GM23338 (cell line): ENCODE data around the gene RUBCN.
"Not testable (repeated sequence)": the region's sequence is repeated elsewhere in the genome, so short reads cannot be mapped to it uniquely, and the experiment has no call there.

ENCODE experiments used
- CTCF ChIP-seq, 2 experiments: fragments of 200-600 bp in 1 of 2; sonication (generic) in 1 of 2; conservative IDR thresholded peaks; 2 replicates each; pipeline versions ENCODE4 v1.5.1 to v1.6.1; 2016 to 2017; ENCODE audit warnings: antibody characterized with exemption in 2 of 2, low read depth in 2 of 2, mild to moderate bottlenecking in 2 of 2, moderate library complexity in 1 of 2
- ETS1 ChIP-seq: IDR thresholded peaks from 2 replicates; pipeline ENCODE4 v1.6.1; 2016; ENCODE audit warnings: antibody characterized with exemption
- EZH2phosphoT487 ChIP-seq: fragments of 200-600 bp; sonication (generic); IDR thresholded peaks from one replicate; pipeline ENCODE4 v1.8.1; 2018; ENCODE audit warnings: antibody characterized with exemption; ENCODE audit not compliant: unreplicated experiment
- POLR2AphosphoS5 ChIP-seq: IDR thresholded peaks from 2 replicates; pipeline ENCODE4 v1.6.1; 2016; ENCODE audit warnings: antibody characterized with exemption, low read depth
- REST ChIP-seq: IDR thresholded peaks from one replicate; pipeline ENCODE4 v1.6.1; 2018; ENCODE audit warnings: antibody characterized with exemption; ENCODE audit not compliant: unreplicated experiment

- not testable (repeated sequence) for TF ChIP-seq CTCF (conservative IDR thresholded peaks at IDR 0.05; ENCODE audit: low read depth in 2 of 2); ETS1; REST; POLR2AphosphoS5; EZH2phosphoT487
Measured at GRCh38 chr3:197657541-197658292, 79.0 kb downstream of the RUBCN start.
